A549 (cell line): Measurements from ENCODE around the gene FMO5. TPM values are rescaled to one million over a fixed set of nuclear protein-coding genes. Genes with fewer than 3 reads are reported as not detected.

Experiments
- ATAC-seq, 2 experiments: fragments of 200-7000 bp in 1 of 2; fragments of >200 bp in 1 of 2; cut with Nextera tagmentation in 1 of 2; cut with Tn5 transposase in 1 of 2; 3 replicates each; pipeline versions ENCODE4 v1.8.0 to v1.9.1; 2018 to 2020; ENCODE audit warnings: mild to moderate bottlenecking in 1 of 2, moderate library complexity in 1 of 2
- CTCF ChIA-PET: fragments of 300-600 bp; sonication (Branson Sonifier 250); formaldehyde crosslinking; extraction: SDS; loops from one replicate; lab custom pipeline; 2021; ENCODE audit warnings: antibody characterized with exemption, inconsistent platforms; lab: Yijun Ruan, JAX
- POLR2A ChIA-PET: fragments of 350-600 bp; formaldehyde crosslinking; extraction: SDS; loops from one replicate; lab custom pipeline; 2021; ENCODE audit warnings: antibody characterized with exemption, inconsistent platforms; lab: Yijun Ruan, JAX
- DNase-seq, 2 experiments: peaks; one replicate each; pipeline versions ENCODE4 v3.0.0 to v3.0.0-alpha.2; 2011 to 2016; ENCODE audit warnings: low read depth in 1 of 2, low spot score in 1 of 2
- FAIRE-seq: peaks from 2 replicates; lab custom pipeline; 2011; peaks lifted over from hg19 to GRCh38; lab: Jason Lieb, UNC
- H3K27ac ChIP-seq, 2 experiments: fragments of >200 bp; sonication (Bioruptor Twin); formaldehyde crosslinking; 3 replicates each; pipeline ENCODE4 v1.5.1; 2016 to 2017
- H3K4me1 ChIP-seq: fragments of >200 bp; sonication (Bioruptor Twin); formaldehyde crosslinking; 3 replicates; pipeline ENCODE4 v1.6.1; 2016
- H3K4me2 ChIP-seq: fragments of >200 bp; sonication (Bioruptor Twin); formaldehyde crosslinking; 3 replicates; pipeline ENCODE4 v1.6.1; 2016
- H3K4me3 ChIP-seq: fragments of >200 bp; sonication (Bioruptor Twin); formaldehyde crosslinking; 3 replicates; pipeline ENCODE4 v1.5.1; 2016
- H3K9me3 ChIP-seq: fragments of >200 bp; sonication (Bioruptor Twin); formaldehyde crosslinking; 3 replicates; pipeline ENCODE4 v1.6.1; 2016
- BHLHE40 ChIP-seq: IDR thresholded peaks from 2 replicates; pipeline ENCODE4 v1.6.1; 2012; ENCODE audit warnings: low read depth, low read length, inconsistent platforms
- CHD2 ChIP-seq: fragments of 150-350 bp; IDR thresholded peaks from 2 replicates; pipeline ENCODE4 v1.6.1; 2014; ENCODE audit warnings: low read length; ENCODE audit not compliant: partially characterized antibody
- EHMT2 ChIP-seq: fragments of 200-600 bp; sonication (generic); IDR thresholded peaks from 2 replicates; pipeline ENCODE4 v1.6.1; 2016; ENCODE audit warnings: antibody characterized with exemption, low read depth, mild to moderate bottlenecking, moderate library complexity
- EP300 ChIP-seq, 2 experiments: fragments of >200 bp; sonication (Bioruptor Twin); formaldehyde crosslinking; IDR thresholded peaks; 2 replicates in 1 of 2; 3 replicates in 1 of 2; pipeline ENCODE4 v1.6.1; 2016 to 2017
- ESRRA ChIP-seq: fragments of 150-350 bp; IDR thresholded peaks from 2 replicates; pipeline ENCODE4 v1.6.1; 2014; ENCODE audit warnings: mild to moderate bottlenecking, low read length, borderline replicate concordance
- FOSB ChIP-seq: fragments of 250-450 bp; sonication (Bioruptor Pico); IDR thresholded peaks from 2 replicates; pipeline ENCODE4 v1.5.0; 2020; ENCODE audit warnings: mild to moderate bottlenecking, moderate library complexity
- FOSL2 ChIP-seq, 2 experiments: fragments of 450-650 bp in 1 of 2; fragments of >200 bp in 1 of 2; sonication (Bioruptor Twin) in 1 of 2; formaldehyde crosslinking; IDR thresholded peaks; 2 replicates each; pipeline versions ENCODE4 v1.5.0 to v1.6.1; 2016 to 2020; ENCODE audit warnings: mild to moderate bottlenecking in 1 of 2, moderate library complexity in 1 of 2
- FOXS1 ChIP-seq: fragments of 250-450 bp; sonication (Bioruptor Pico); IDR thresholded peaks from 2 replicates; pipeline ENCODE4 v1.5.0; 2020; ENCODE audit warnings: mild to moderate bottlenecking, moderate library complexity
- HDAC2 ChIP-seq: fragments of 200-600 bp; sonication (generic); IDR thresholded peaks from 2 replicates; pipeline ENCODE4 v1.6.1; 2016
- HOXA7 ChIP-seq: fragments of 250-450 bp; sonication (Bioruptor Pico); IDR thresholded peaks from 2 replicates; pipeline ENCODE4 v1.5.0; 2020; ENCODE audit warnings: mild to moderate bottlenecking, moderate library complexity
- HOXB5 ChIP-seq: fragments of 250-450 bp; sonication (Bioruptor Pico); IDR thresholded peaks from 2 replicates; pipeline ENCODE4 v1.5.0; 2020; ENCODE audit warnings: mild to moderate bottlenecking, moderate library complexity
- JUNB ChIP-seq: fragments of >200 bp; sonication (Bioruptor Twin); formaldehyde crosslinking; IDR thresholded peaks from 2 replicates; pipeline ENCODE4 v1.6.1; 2016
- MAZ ChIP-seq: fragments of 150-350 bp; IDR thresholded peaks from 2 replicates; pipeline ENCODE4 v1.6.1; 2014; ENCODE audit warnings: antibody characterized with exemption, low read depth, low read length, borderline replicate concordance
- NPAS2 ChIP-seq: fragments of 250-450 bp; sonication (Bioruptor Pico); IDR thresholded peaks from 2 replicates; pipeline ENCODE4 v1.8.0; 2022; ENCODE audit warnings: mild to moderate bottlenecking, moderate library complexity, borderline replicate concordance
- NR3C1 ChIP-seq: fragments of >200 bp; sonication (Bioruptor Twin); formaldehyde crosslinking; IDR thresholded peaks from 3 replicates; pipeline ENCODE4 v1.6.1; 2017
- POLR2AphosphoS2 ChIP-seq: conservative IDR thresholded peaks from 2 replicates; pipeline ENCODE4 v1.6.1; 2012; ENCODE audit warnings: low read length, improper control_type of control experiment, inconsistent platforms
- RAD21 ChIP-seq, 2 experiments: fragments of >200 bp in 1 of 2; sonication (Bioruptor Twin) in 1 of 2; formaldehyde crosslinking in 1 of 2; IDR thresholded peaks in 1 of 2; conservative IDR thresholded peaks in 1 of 2; 2 replicates in 1 of 2; 3 replicates in 1 of 2; pipeline ENCODE4 v1.6.1; 2012 to 2018; ENCODE audit warnings: inconsistent platforms in 1 of 2
- RARB ChIP-seq: fragments of 250-450 bp; sonication (Bioruptor Pico); IDR thresholded peaks from 2 replicates; pipeline ENCODE4 v1.8.0; 2021; ENCODE audit warnings: mild to moderate bottlenecking, moderate library complexity
- RFX5 ChIP-seq: fragments of 450-650 bp; IDR thresholded peaks from 2 replicates; pipeline ENCODE4 v1.7.1; 2014; ENCODE audit warnings: antibody characterized with exemption, mild to moderate bottlenecking, moderate library complexity
- SREBF2 ChIP-seq: fragments of 450-650 bp; IDR thresholded peaks from 2 replicates; pipeline ENCODE4 v1.6.1; 2014; ENCODE audit warnings: mild to moderate bottlenecking, moderate library complexity
- ZFP36 ChIP-seq: fragments of 450-650 bp; IDR thresholded peaks from 2 replicates; pipeline ENCODE4 v1.6.1; 2014; ENCODE audit warnings: borderline replicate concordance; ENCODE audit not compliant: partially characterized antibody
- WGBS: methylation state at CpG from one replicate; pipeline ENCODE4 v1.1.6; 2017; ENCODE audit errors: missing lambda C conversion rate; 5-methylcytosine and 5-hydroxymethylcytosine counted together
- polyA plus RNA-seq, 4 experiments: library from polyadenylated mRNA; depleted of rRNA in 3 of 4; stranded (reverse); fragments of >200 nt; fragmentation: RNase III in 1 of 4; extraction: RNeasy Plus Mini Kit Qiagen cat#74134 plus additional on column Dnase treatment in 1 of 4; gene quantifications; 2 replicates in 3 of 4; 3 replicates in 1 of 4; pipeline ENCODE4 v1.2.3, GENCODE V29; 2011 to 2017
- TF ChIP-seq, protein P1 (sequence below): fragments of >200 bp; sonication (Bioruptor Twin); formaldehyde crosslinking; IDR thresholded peaks from 3 replicates; pipeline ENCODE4 v1.5.1; 2016
- TF ChIP-seq, protein P2 (sequence below): fragments of >200 bp; sonication (Bioruptor Twin); formaldehyde crosslinking; IDR thresholded peaks from 3 replicates; pipeline ENCODE4 v1.6.1; 2016

FMO5 gene
- polyA plus RNA-seq, 2 of the 4 experiments (the other 2 are of a cell fraction), result 0.37 to 3.4 TPM

DNA sequence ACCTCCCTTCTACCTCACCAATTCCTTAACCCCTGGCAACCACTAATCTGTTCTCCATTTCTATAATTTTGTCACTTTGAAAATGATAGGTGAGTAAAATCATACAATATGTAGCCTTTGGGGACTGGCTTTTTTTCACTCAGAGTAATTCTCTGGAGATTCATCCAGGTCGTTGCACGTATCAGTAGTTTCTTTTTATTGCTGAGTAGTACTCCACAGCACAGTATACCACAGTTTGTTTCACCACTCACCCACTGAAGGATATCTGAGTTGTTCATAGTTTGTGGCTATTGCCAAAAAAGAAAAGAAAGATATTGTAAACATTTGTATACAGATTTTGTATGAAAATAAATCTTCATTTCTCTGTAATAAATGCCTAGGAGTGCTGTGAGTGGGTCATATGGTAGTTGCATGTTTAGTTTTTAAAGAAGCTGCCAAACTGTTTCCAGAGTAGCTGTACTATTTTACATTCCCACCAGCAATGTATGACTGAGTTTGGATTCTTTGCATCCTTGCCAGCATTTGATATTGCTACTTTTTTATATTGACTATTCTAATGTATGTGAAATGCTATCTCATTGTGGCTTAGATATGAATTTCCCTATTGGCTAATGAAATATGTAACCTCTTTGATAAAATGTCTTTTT lies 21.0 kb upstream of the FMO5 start:
- no peak for FAIRE-seq
- peaks cover 16% of the 10 kb centered on the region; the same call in 2 of the 3 replicates for H3K4me1 ChIP-seq
- H3K9me3 ChIP-seq, result no peaks in the 10 kb centered on the region
- WGBS, result 76% methylated on average over 2 of the region's 2 CpGs
- no peak for DNase-seq
- H3K27ac ChIP-seq, result no peak overlapping the region
- no peak overlapping the region for H3K4me3 ChIP-seq
- CTCF ChIA-PET, result interaction anchor here (1.0 kb wide), 1 partner anchor 74 kb away, joined by 3 read pairs; the partner anchor contains the start of gene PRKAB2
- ATAC-seq, result no peak
- TF ChIP-seq, protein P1, sequence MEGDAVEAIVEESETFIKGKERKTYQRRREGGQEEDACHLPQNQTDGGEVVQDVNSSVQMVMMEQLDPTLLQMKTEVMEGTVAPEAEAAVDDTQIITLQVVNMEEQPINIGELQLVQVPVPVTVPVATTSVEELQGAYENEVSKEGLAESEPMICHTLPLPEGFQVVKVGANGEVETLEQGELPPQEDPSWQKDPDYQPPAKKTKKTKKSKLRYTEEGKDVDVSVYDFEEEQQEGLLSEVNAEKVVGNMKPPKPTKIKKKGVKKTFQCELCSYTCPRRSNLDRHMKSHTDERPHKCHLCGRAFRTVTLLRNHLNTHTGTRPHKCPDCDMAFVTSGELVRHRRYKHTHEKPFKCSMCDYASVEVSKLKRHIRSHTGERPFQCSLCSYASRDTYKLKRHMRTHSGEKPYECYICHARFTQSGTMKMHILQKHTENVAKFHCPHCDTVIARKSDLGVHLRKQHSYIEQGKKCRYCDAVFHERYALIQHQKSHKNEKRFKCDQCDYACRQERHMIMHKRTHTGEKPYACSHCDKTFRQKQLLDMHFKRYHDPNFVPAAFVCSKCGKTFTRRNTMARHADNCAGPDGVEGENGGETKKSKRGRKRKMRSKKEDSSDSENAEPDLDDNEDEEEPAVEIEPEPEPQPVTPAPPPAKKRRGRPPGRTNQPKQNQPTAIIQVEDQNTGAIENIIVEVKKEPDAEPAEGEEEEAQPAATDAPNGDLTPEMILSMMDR, result no peak
- TF ChIP-seq, protein P2, sequence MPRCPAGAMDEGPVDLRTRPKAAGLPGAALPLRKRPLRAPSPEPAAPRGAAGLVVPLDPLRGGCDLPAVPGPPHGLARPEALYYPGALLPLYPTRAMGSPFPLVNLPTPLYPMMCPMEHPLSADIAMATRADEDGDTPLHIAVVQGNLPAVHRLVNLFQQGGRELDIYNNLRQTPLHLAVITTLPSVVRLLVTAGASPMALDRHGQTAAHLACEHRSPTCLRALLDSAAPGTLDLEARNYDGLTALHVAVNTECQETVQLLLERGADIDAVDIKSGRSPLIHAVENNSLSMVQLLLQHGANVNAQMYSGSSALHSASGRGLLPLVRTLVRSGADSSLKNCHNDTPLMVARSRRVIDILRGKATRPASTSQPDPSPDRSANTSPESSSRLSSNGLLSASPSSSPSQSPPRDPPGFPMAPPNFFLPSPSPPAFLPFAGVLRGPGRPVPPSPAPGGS, result no peak
- TF ChIP-seq RAD21 (conservative IDR thresholded peaks at IDR 0.05 in 1 of 2, IDR thresholded peaks at IDR 0.05 in 1 of 2) (no peak), FOXS1 (CRISPR knock-in tag) (no peak), RFX5 (no peak), FOSB (CRISPR knock-in tag) (no peak), POLR2AphosphoS2 (no peak), SREBF2 (no peak), EHMT2 (no peak), ZFP36 (no peak), BHLHE40 (no peak), RARB (CRISPR knock-in tag) (no peak), HOXA7 (no peak), JUNB (no peak), NPAS2 (no peak)
- POLR2A ChIA-PET, result no interaction called here
- no peak overlapping the region for H3K4me2 ChIP-seq

DNA sequence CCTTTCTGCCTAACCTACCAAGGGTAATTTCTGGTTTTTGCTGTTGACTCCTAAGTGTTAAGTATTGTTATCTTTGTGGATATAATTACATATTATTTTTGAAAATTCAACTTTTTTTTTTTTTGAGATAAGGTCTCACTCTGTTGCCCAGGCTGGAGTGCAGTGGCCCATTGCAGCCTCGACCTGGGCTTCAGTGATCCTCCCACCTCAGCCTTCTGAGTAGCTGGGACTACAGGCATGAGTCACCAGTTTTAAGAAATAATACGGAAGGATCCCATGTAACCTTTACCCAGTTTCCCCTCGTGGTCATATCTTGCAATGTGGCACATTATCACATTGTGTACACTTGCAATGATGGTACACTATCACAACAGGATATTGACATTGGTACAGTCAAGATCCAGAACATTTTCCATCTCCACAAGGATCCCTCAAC lies 20.5 kb upstream of the FMO5 start:
- H3K4me3 ChIP-seq, result no peak overlapping the region
- no peaks in the 10 kb centered on the region for H3K9me3 ChIP-seq
- H3K27ac ChIP-seq, result no peak overlapping the region
- POLR2A ChIA-PET, result no interaction called here
- ATAC-seq, result no peak
- CTCF ChIA-PET, result interaction anchor here (1.0 kb wide), 1 partner anchor 74 kb away, joined by 3 read pairs; the partner anchor contains the start of gene PRKAB2
- no peak for DNase-seq
- WGBS, result 63% methylated on average over 3 of the region's 3 CpGs
- FAIRE-seq, result no peak
- peaks cover 16% of the 10 kb centered on the region; the same call in 2 of the 3 replicates for H3K4me1 ChIP-seq
- TF ChIP-seq SREBF2 (no peak), FOSL2 (IDR thresholded peaks at IDR 0.05) (no peak), FOSL2 (CRISPR knock-in tag; IDR thresholded peaks at IDR 0.05) (peak; percentile 31; the same call in 1 of the 2 replicates)
- H3K4me2 ChIP-seq, result no peak overlapping the region

DNA sequence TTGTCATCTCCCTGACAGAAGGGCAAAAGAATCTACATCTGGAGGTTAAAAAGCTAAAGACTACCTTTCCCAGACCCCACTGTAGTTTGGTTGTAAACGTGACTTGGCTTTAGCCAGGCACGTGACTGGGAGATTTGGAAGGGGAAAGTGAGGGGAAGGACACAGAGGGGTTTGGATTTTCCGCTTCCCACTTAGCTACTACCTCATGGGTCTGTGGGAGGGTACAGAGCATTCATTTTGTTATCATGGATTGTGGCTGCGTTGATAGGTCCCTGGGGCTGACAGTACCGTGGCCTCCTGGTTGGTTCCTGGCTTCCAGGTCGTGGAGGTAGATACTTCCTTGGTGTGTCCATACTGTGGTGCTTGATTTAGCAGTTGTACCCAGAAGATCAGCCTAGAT lies 20.0 kb upstream of the FMO5 start:
- no peak overlapping the region for H3K4me3 ChIP-seq
- WGBS, result 89% methylated on average over 6 of the region's 6 CpGs
- peaks cover 16% of the 10 kb centered on the region; the same call in 2 of the 3 replicates for H3K4me1 ChIP-seq
- H3K4me2 ChIP-seq, result no peak overlapping the region
- H3K9me3 ChIP-seq, result no peaks in the 10 kb centered on the region
- FAIRE-seq (no peak), ATAC-seq (no peak), DNase-seq (no peak)
- H3K27ac ChIP-seq, result no peak overlapping the region
- ChIA-PET CTCF (no interaction called here), POLR2A (no interaction called here)
- TF ChIP-seq ESRRA (no peak), HDAC2 (no peak), FOSB (CRISPR knock-in tag) (no peak), MAZ (no peak), NPAS2 (no peak), JUNB (no peak), HOXB5 (CRISPR knock-in tag) (no peak), EP300 (IDR thresholded peaks at IDR 0.05) (no peak), SREBF2 (no peak), NR3C1 (no peak), CHD2 (no peak)
